ENCODE measurements around the gene ADCK1. TPM values are rescaled to one million over a fixed set of nuclear protein-coding genes. Genes with fewer than 3 reads are reported as not detected.
"Not testable (repeated sequence)": the region's sequence is repeated elsewhere in the genome, so short reads cannot be mapped to it uniquely, and the experiment has no call there.

ADCK1 gene
- 10 to 100 TPM in 1 of 3 donors, 1 to 10 TPM in 2; 7.7 to 10.9 (median 9.3) TPM for total RNA-seq

- H3K36me3 Mint-ChIP-seq (ENCODE audit: insufficient read depth), result no peaks in the 10 kb centered on the region
- DNase-seq (peak; percentile 80), ATAC-seq (peak; percentile 96)
- peaks cover 3% of the 10 kb centered on the region for H3K4me1 Mint-ChIP-seq (ENCODE audit: low read depth)
- H3K9me3 Mint-ChIP-seq, result no peaks in the 10 kb centered on the region
- H3K4me3 Mint-ChIP-seq, result peak within 1 kb of the TSS; percentile 88
- no peaks in the 10 kb centered on the region for H3K27me3 Mint-ChIP-seq (ENCODE audit: low read depth)
Measured at GRCh38 chr14:77799863-77800730, at the start of gene ADCK1. ADCK1 (plus strand) TSS chr14:77800109; CDS start chr14:77818979, 18,870 bp downstream.

GRCh38 chr14:77752266-77752665 is 47.6 kb upstream of the ADCK1 start:
- no peaks in the 10 kb centered on the region for H3K9me3 Mint-ChIP-seq
- no peaks in the 10 kb centered on the region for H3K27me3 Mint-ChIP-seq (ENCODE audit: low read depth)
- ATAC-seq (no peak), DNase-seq (no peak)
- H3K4me1 Mint-ChIP-seq (ENCODE audit: low read depth), result peaks cover 30% of the 10 kb centered on the region
- peaks cover 33% of the 10 kb centered on the region for H3K36me3 Mint-ChIP-seq (ENCODE audit: insufficient read depth)
- no peak overlapping the region for H3K4me3 Mint-ChIP-seq

GRCh38 chr14:77752799-77753516 is 47.0 kb upstream of the ADCK1 start:
- Mint-ChIP-seq H3K4me1 (ENCODE audit: low read depth) (peaks cover 35% of the 10 kb centered on the region), H3K27me3 (ENCODE audit: low read depth) (no peaks in the 10 kb centered on the region), H3K9me3 (no peaks in the 10 kb centered on the region), H3K4me3 (no peak overlapping the region), H3K36me3 (ENCODE audit: insufficient read depth) (peaks cover 35% of the 10 kb centered on the region)
- ATAC-seq, result no peak
- DNase-seq, result no peak

- Mint-ChIP-seq H3K9me3 (no peaks in the 10 kb centered on the region), H3K36me3 (ENCODE audit: insufficient read depth) (peaks cover 18% of the 10 kb centered on the region), H3K4me1 (ENCODE audit: low read depth) (peaks cover 37% of the 10 kb centered on the region), H3K27me3 (ENCODE audit: low read depth) (no peaks in the 10 kb centered on the region), H3K4me3 (peak within 1 kb of the TSS; percentile 98)
- DNase-seq, result peak; percentile 84
- peak; percentile 94 to 96 for ATAC-seq
Measured at GRCh38 chr14:77760381-77761204, 39.3 kb upstream of the ADCK1 start, which contains the start of gene SNW1. SNW1 (minus strand) TSS chr14:77761156; CDS start chr14:77761127, 29 bp downstream.

GRCh38 chr14:77761205-77761931 is 38.5 kb upstream of the ADCK1 start:
- H3K36me3 Mint-ChIP-seq (ENCODE audit: insufficient read depth), result peaks cover 18% of the 10 kb centered on the region
- H3K27me3 Mint-ChIP-seq (ENCODE audit: low read depth), result no peaks in the 10 kb centered on the region
- no peaks in the 10 kb centered on the region for H3K9me3 Mint-ChIP-seq
- DNase-seq (no peak), ATAC-seq (peak; percentile 5 to 9)
- peak overlapping the region; percentile 98 for H3K4me3 Mint-ChIP-seq
- H3K4me1 Mint-ChIP-seq (ENCODE audit: low read depth), result peaks cover 29% of the 10 kb centered on the region

- H3K4me3 Mint-ChIP-seq, result no peak overlapping the region
- peaks cover 19% of the 10 kb centered on the region for H3K4me1 Mint-ChIP-seq (ENCODE audit: low read depth)
Measured at GRCh38 chr14:77763316-77763715, 36.6 kb upstream of the ADCK1 start.

GRCh38 chr14:77763978-77764377 is 35.9 kb upstream of the ADCK1 start:
- DNase-seq (no peak), ATAC-seq (no peak)
- Mint-ChIP-seq H3K27me3 (ENCODE audit: low read depth) (no peaks in the 10 kb centered on the region), H3K9me3 (no peaks in the 10 kb centered on the region), H3K4me1 (ENCODE audit: low read depth) (peaks cover 13% of the 10 kb centered on the region), H3K36me3 (ENCODE audit: insufficient read depth) (peaks cover 5% of the 10 kb centered on the region), H3K4me3 (no peak overlapping the region)

More at GRCh38 chr14:77763316-77763715, 36.6 kb upstream of the ADCK1 start:
- no peak for DNase-seq
- H3K36me3 Mint-ChIP-seq (ENCODE audit: insufficient read depth), result peaks cover 11% of the 10 kb centered on the region
- ATAC-seq, result no peak
- H3K9me3 Mint-ChIP-seq, result no peaks in the 10 kb centered on the region
- no peaks in the 10 kb centered on the region for H3K27me3 Mint-ChIP-seq (ENCODE audit: low read depth)

GRCh38 chr14:77768442-77769069 is 31.4 kb upstream of the ADCK1 start:
- H3K9me3 Mint-ChIP-seq; H3K4me1 Mint-ChIP-seq (ENCODE audit: low read depth); H3K27me3 Mint-ChIP-seq (ENCODE audit: low read depth); H3K4me3 Mint-ChIP-seq; H3K36me3 Mint-ChIP-seq (ENCODE audit: insufficient read depth); ATAC-seq; DNase-seq: not testable (repeated sequence)

GRCh38 chr14:77773966-77774365 is 25.9 kb upstream of the ADCK1 start:
- not testable (repeated sequence) for H3K36me3 Mint-ChIP-seq (ENCODE audit: insufficient read depth); H3K27me3 Mint-ChIP-seq (ENCODE audit: low read depth); ATAC-seq; H3K9me3 Mint-ChIP-seq; DNase-seq; H3K4me1 Mint-ChIP-seq (ENCODE audit: low read depth); H3K4me3 Mint-ChIP-seq

- Mint-ChIP-seq H3K27me3 (ENCODE audit: low read depth) (peaks cover 4% of the 10 kb centered on the region), H3K4me3 (no peak overlapping the region), H3K9me3 (no peaks in the 10 kb centered on the region), H3K4me1 (ENCODE audit: low read depth) (no peaks in the 10 kb centered on the region), H3K36me3 (ENCODE audit: insufficient read depth) (no peaks in the 10 kb centered on the region)
- DNase-seq, result no peak
- no peak for ATAC-seq
Measured at GRCh38 chr14:77782202-77782601, 17.7 kb upstream of the ADCK1 start.

- H3K4me3 Mint-ChIP-seq, result no peak overlapping the region
- H3K4me1 Mint-ChIP-seq (ENCODE audit: low read depth), result no peaks in the 10 kb centered on the region
- H3K36me3 Mint-ChIP-seq (ENCODE audit: insufficient read depth), result no peaks in the 10 kb centered on the region
- ATAC-seq, result no peak
- no peak for DNase-seq
- peaks cover 8% of the 10 kb centered on the region for H3K27me3 Mint-ChIP-seq (ENCODE audit: low read depth)
- H3K9me3 Mint-ChIP-seq, result no peaks in the 10 kb centered on the region
Measured at GRCh38 chr14:77786148-77786547, 13.8 kb upstream of the ADCK1 start.

- Mint-ChIP-seq H3K9me3 (no peaks in the 10 kb centered on the region), H3K4me3 (no peak overlapping the region), H3K27me3 (ENCODE audit: low read depth) (peaks cover 7% of the 10 kb centered on the region), H3K4me1 (ENCODE audit: low read depth) (no peaks in the 10 kb centered on the region), H3K36me3 (ENCODE audit: insufficient read depth) (no peaks in the 10 kb centered on the region)
- DNase-seq (no peak), ATAC-seq (no peak)
Measured at GRCh38 chr14:77790566-77791224, 9.2 kb upstream of the ADCK1 start.

GRCh38 chr14:77791225-77791600 is 8.7 kb upstream of the ADCK1 start:
- Mint-ChIP-seq H3K4me1 (ENCODE audit: low read depth) (no peaks in the 10 kb centered on the region), H3K9me3 (no peaks in the 10 kb centered on the region), H3K36me3 (ENCODE audit: insufficient read depth) (no peaks in the 10 kb centered on the region), H3K4me3 (no peak overlapping the region), H3K27me3 (ENCODE audit: low read depth) (peaks cover 7% of the 10 kb centered on the region)
- DNase-seq (no peak), ATAC-seq (no peak)

Data from activated T-cell treated with anti-CD3 and anti-CD28 coated beads, Interleukin-2, amount 50 U/mL, for 4 hours (primary cell).